OCI-LY1 (cell line): ENCODE measurements around the gene TJP1.

Source experiments
- H2AFZ ChIP-seq: fragments of 200-600 bp; sonication (generic), shearing (Covaris generic); 2 replicates; pipeline ENCODE4 v1.6.0; 2014; ENCODE audit warnings: antibody characterized with exemption, mild to moderate bottlenecking, low read length
- H3F3A ChIP-seq: fragments of 200-600 bp; sonication (generic), shearing (Covaris generic); 2 replicates; pipeline ENCODE4 v1.6.0; 2014; ENCODE audit warnings: mild to moderate bottlenecking, antibody characterized with exemption, low read length, moderate library complexity; ENCODE audit not compliant: insufficient read depth
- H3K27ac ChIP-seq: fragments of 200-600 bp; sonication (generic); 2 replicates; pipeline ENCODE4 v1.5.1; 2014; ENCODE audit warnings: low read length, mixed run types, mild to moderate bottlenecking, low read depth; ENCODE audit not compliant: poor library complexity, severe bottlenecking
- H3K27me3 ChIP-seq: fragments of 200-600 bp; sonication (generic); 2 replicates; pipeline ENCODE4 v1.6.0; 2014; ENCODE audit warnings: antibody characterized with exemption, mild to moderate bottlenecking, low read length, moderate library complexity; ENCODE audit not compliant: insufficient read depth
- H3K36me3 ChIP-seq: fragments of 200-600 bp; sonication (generic); 2 replicates; pipeline ENCODE4 v1.6.1; 2014; ENCODE audit warnings: mild to moderate bottlenecking, antibody characterized with exemption, low read length, moderate library complexity, mixed read lengths; ENCODE audit not compliant: insufficient read depth
- H3K4me1 ChIP-seq: fragments of 200-600 bp; sonication (generic); 2 replicates; pipeline ENCODE4 v1.5.1; 2014; ENCODE audit warnings: mild to moderate bottlenecking, low read length, moderate library complexity; ENCODE audit not compliant: insufficient read depth, severe bottlenecking
- H3K4me2 ChIP-seq: fragments of 200-600 bp; sonication (generic), shearing (Covaris generic); 2 replicates; pipeline ENCODE4 v1.6.1; 2014; ENCODE audit warnings: low read length
- H3K4me3 ChIP-seq: fragments of 200-600 bp; sonication (generic); 2 replicates; pipeline ENCODE4 v1.5.1; 2014; ENCODE audit warnings: low read length, low read depth, mild to moderate bottlenecking, mixed read lengths; ENCODE audit not compliant: poor library complexity, severe bottlenecking
- H3K79me2 ChIP-seq: fragments of 200-600 bp; shearing (Covaris generic); 2 replicates; pipeline ENCODE4 v1.6.1; 2016; ENCODE audit warnings: mixed run types, low read length, mixed read lengths; ENCODE audit not compliant: insufficient read depth
- H3K9ac ChIP-seq: fragments of 200-600 bp; sonication (generic), shearing (Covaris generic); 2 replicates; pipeline ENCODE4 v1.6.1; 2014; ENCODE audit warnings: mild to moderate bottlenecking, low read length, mixed read lengths
- H3K9me2 ChIP-seq: fragments of 200-600 bp; sonication (generic), shearing (Covaris generic); 2 replicates; pipeline ENCODE4 v1.6.1; 2014; ENCODE audit warnings: low read depth, mild to moderate bottlenecking, low read length, mixed read lengths
- H3K9me3 ChIP-seq: fragments of 200-600 bp; shearing (Covaris generic); 2 replicates; pipeline ENCODE4 v1.6.1; 2014; ENCODE audit warnings: low read length, mixed read lengths
- H4K20me1 ChIP-seq: fragments of 200-600 bp; sonication (generic), shearing (Covaris generic); 2 replicates; pipeline ENCODE4 v1.6.0; 2016; ENCODE audit warnings: mild to moderate bottlenecking, low read length; ENCODE audit not compliant: insufficient read depth
- CTCF ChIP-seq: fragments of 200-600 bp; sonication (generic), shearing (Covaris generic); IDR thresholded peaks from 2 replicates; pipeline ENCODE4 v1.5.1; 2017; ENCODE audit warnings: mild to moderate bottlenecking, antibody characterized with exemption, low read length, moderate library complexity, mixed read lengths
- EZH2 ChIP-seq: fragments of 200-600 bp; sonication (generic), shearing (Covaris generic); IDR thresholded peaks from 2 replicates; pipeline ENCODE4 v1.8.0; 2017; ENCODE audit warnings: borderline replicate concordance, mixed run types, mild to moderate bottlenecking, antibody characterized with exemption, low read length, moderate library complexity, mixed read lengths

TJP1 gene

GRCh38 chr15:29842290-29842689 lies 20.0 kb upstream of the TJP1 start:
- TF ChIP-seq EZH2, result no peak
- no peak for TF ChIP-seq CTCF
- Histone ChIP-seq H3K79me2 (no peaks in the 10 kb centered on the region), H3K4me3 (no peak overlapping the region)

GRCh38 chr15:29840926-29841325 lies 18.7 kb upstream of the TJP1 start:
- Histone ChIP-seq H3K9ac (no peak overlapping the region), H3K4me1 (no peaks in the 10 kb centered on the region), H3K27me3 (no peaks in the 10 kb centered on the region), H3K9me2 (no peaks in the 10 kb centered on the region), H3F3A (no peaks in the 10 kb centered on the region), H3K36me3 (no peaks in the 10 kb centered on the region), H3K4me3 (no peak overlapping the region), H3K79me2 (no peaks in the 10 kb centered on the region), H3K27ac (no peak overlapping the region), H3K9me3 (no peaks in the 10 kb centered on the region), H3K4me2 (no peak overlapping the region), H2AFZ (no peak overlapping the region), H4K20me1 (no peaks in the 10 kb centered on the region)
- TF ChIP-seq EZH2 (no peak), CTCF (no peak)

More at GRCh38 chr15:29842290-29842689, 20.0 kb upstream of the TJP1 start:
- Histone ChIP-seq H3K4me2 (no peak overlapping the region), H3K36me3 (no peaks in the 10 kb centered on the region), H2AFZ (no peak overlapping the region), H3K9ac (no peak overlapping the region), H3K9me3 (no peaks in the 10 kb centered on the region), H3K9me2 (no peaks in the 10 kb centered on the region), H4K20me1 (no peaks in the 10 kb centered on the region), H3K27ac (no peak overlapping the region), H3K27me3 (no peaks in the 10 kb centered on the region), H3F3A (no peaks in the 10 kb centered on the region), H3K4me1 (no peaks in the 10 kb centered on the region)

- Histone ChIP-seq H3K9ac (no peak overlapping the region), H3K4me1 (no peaks in the 10 kb centered on the region), H3F3A (no peaks in the 10 kb centered on the region), H3K4me2 (no peak overlapping the region), H3K27me3 (no peaks in the 10 kb centered on the region), H3K79me2 (no peaks in the 10 kb centered on the region), H4K20me1 (no peaks in the 10 kb centered on the region), H3K4me3 (no peak overlapping the region), H3K27ac (no peak overlapping the region), H2AFZ (no peak overlapping the region), H3K9me2 (no peaks in the 10 kb centered on the region), H3K36me3 (no peaks in the 10 kb centered on the region), H3K9me3 (no peaks in the 10 kb centered on the region)
- no peak for TF ChIP-seq EZH2
- no peak for TF ChIP-seq CTCF
Observed at GRCh38 chr15:29840054-29840453, 17.8 kb upstream of the TJP1 start.
